A673 (cell line): Measurements from ENCODE around the gene MOCOS. TPM values are rescaled to one million over a fixed set of nuclear protein-coding genes. Genes with fewer than 3 reads are reported as not detected.

Experiments
- BruUV-seq: library from RNA; stranded (reverse); fragments of 400-500 nt; replicated peaks from 2 replicates; lab custom pipeline; 2021; lab: Mats Ljungman, UMichigan
- CTCF ChIA-PET: fragments of 300-600 bp; sonication (Branson Sonifier 250); formaldehyde crosslinking; loops from one replicate; lab custom pipeline; 2022; ENCODE audit warnings: antibody characterized with exemption; lab: Charles Lee
- POLR2A ChIA-PET: fragments of 300-600 bp; sonication (Branson Sonifier 250); formaldehyde crosslinking; loops from one replicate; lab custom pipeline; 2022; ENCODE audit warnings: antibody characterized with exemption; ENCODE audit not compliant: low non-redundant PET; lab: Charles Lee
- DNase-seq: peaks from one replicate; pipeline ENCODE4 v3.0.0-alpha.2; 2015; ENCODE audit warnings: low spot score
- H3K27ac ChIP-seq: fragments of 200-600 bp; sonication (generic); 2 replicates; pipeline ENCODE4 v1.5.1; 2016; ENCODE audit warnings: mixed run types, low read depth, mild to moderate bottlenecking, mixed read lengths, antibody characterized with exemption, low read length; ENCODE audit not compliant: poor library complexity, severe bottlenecking
- H3K27me3 ChIP-seq: fragments of 200-600 bp; sonication (generic); replicated peaks from 2 replicates; pipeline ENCODE4 v1.6.1; 2017; ENCODE audit warnings: mixed run types, low read depth, mild to moderate bottlenecking, mixed read lengths, antibody characterized with exemption, low read length; ENCODE audit not compliant: insufficient read depth, poor library complexity
- H3K36me3 ChIP-seq: fragments of 200-600 bp; sonication (generic); 2 replicates; pipeline ENCODE4 v1.6.1; 2016; ENCODE audit warnings: mixed run types, mild to moderate bottlenecking, mixed read lengths, antibody characterized with exemption, low read length; ENCODE audit not compliant: insufficient read depth, poor library complexity, severe bottlenecking
- H3K4me1 ChIP-seq: fragments of 200-600 bp; sonication (generic); 2 replicates; pipeline ENCODE4 v1.6.1; 2017; ENCODE audit warnings: mixed run types, mild to moderate bottlenecking, mixed read lengths, antibody characterized with exemption, low read length; ENCODE audit not compliant: insufficient read depth, poor library complexity, severe bottlenecking
- H3K4me3 ChIP-seq: fragments of 200-600 bp; sonication (generic); 2 replicates; pipeline ENCODE4 v1.5.1; 2016; ENCODE audit warnings: low read depth, mixed run types, mild to moderate bottlenecking, mixed read lengths, low read length; ENCODE audit not compliant: poor library complexity, severe bottlenecking
- H3K9me3 ChIP-seq: fragments of 200-600 bp; sonication (generic); 2 replicates; pipeline ENCODE4 v1.6.1; 2016; ENCODE audit warnings: mixed run types, low read depth, mild to moderate bottlenecking, mixed read lengths, antibody characterized with exemption, low read length; ENCODE audit not compliant: poor library complexity, severe bottlenecking
- CTCF ChIP-seq: fragments of 300-800, 200-600 bp; sonication (generic); conservative IDR thresholded peaks from 2 replicates; pipeline ENCODE4 v1.5.1; 2017; ENCODE audit warnings: low read depth, mild to moderate bottlenecking, antibody characterized with exemption, low read length, moderate library complexity, mixed read lengths
- EZH2 ChIP-seq: fragments of 200-600 bp; sonication (generic); IDR thresholded peaks from 2 replicates; pipeline ENCODE4 v1.6.1; 2017; ENCODE audit warnings: borderline replicate concordance, low read depth, mild to moderate bottlenecking, mixed read lengths, antibody characterized with exemption, low read length; ENCODE audit not compliant: poor library complexity, severe bottlenecking
- intact Hi-C: fragments of 100-400 bp; cut with micrococcal nuclease; formaldehyde crosslinking; loops from one replicate; pipeline ENCODE4 v1.10.0; 2022; ENCODE audit not compliant: unreplicated experiment
- total RNA-seq: library from RNA; stranded (reverse); gene quantifications from 2 replicates; pipeline ENCODE4 v1.2.3, GENCODE V29; 2021

The MOCOS gene
- total RNA-seq, 1 experiment from 2014 or later = not detected

- Histone ChIP-seq H3K4me3 (no peak overlapping the region), H3K9me3 (no peaks in the 10 kb centered on the region), H3K27ac (no peak overlapping the region), H3K4me1 (no peaks in the 10 kb centered on the region), H3K36me3 (no peaks in the 10 kb centered on the region), H3K27me3 (no peaks in the 10 kb centered on the region)
- BruUV-seq = no TSS peak
- no peak for TF ChIP-seq CTCF
- no peak for TF ChIP-seq EZH2
- ChIA-PET CTCF (no interaction called here), POLR2A (no interaction called here)
- intact Hi-C loops = no loop called here
- no peak for DNase-seq
Measured at GRCh38 chr18:36247036-36247435, 59.7 kb downstream of the MOCOS start.

GRCh38 chr18:36249392-36249791 lies 62.1 kb downstream of the MOCOS start:
- intact Hi-C loops = no loop called here
- no peak overlapping the region for H3K27ac ChIP-seq
- no peak overlapping the region for H3K4me3 ChIP-seq
- no peak for TF ChIP-seq CTCF
- peaks cover under 1% of the 10 kb centered on the region for H3K27me3 ChIP-seq
- no peaks in the 10 kb centered on the region for H3K9me3 ChIP-seq
- DNase-seq = no peak
- ChIA-PET CTCF (no interaction called here), POLR2A (no interaction called here)
- H3K4me1 ChIP-seq = no peaks in the 10 kb centered on the region
- H3K36me3 ChIP-seq = no peaks in the 10 kb centered on the region
- BruUV-seq = no TSS peak

- POLR2A ChIA-PET = no interaction called here
- intact Hi-C loops = no loop called here
- Histone ChIP-seq H3K27ac (no peak overlapping the region), H3K9me3 (no peaks in the 10 kb centered on the region), H3K27me3 (peaks cover 10% of the 10 kb centered on the region), H3K4me1 (no peaks in the 10 kb centered on the region), H3K4me3 (no peak overlapping the region), H3K36me3 (no peaks in the 10 kb centered on the region)
- DNase-seq = no peak
- no TSS peak for BruUV-seq
- CTCF ChIA-PET = no interaction called here
- no peak for TF ChIP-seq CTCF
- no peak for TF ChIP-seq EZH2
Measured at GRCh38 chr18:36250827-36251226, 63.5 kb downstream of the MOCOS start.
